Vein endothelial cell (primary cell): Measurements from ENCODE around the gene SLC45A1. TPM values are rescaled to one million over a fixed set of nuclear protein-coding genes. Genes with fewer than 3 reads are reported as not detected.

Source experiments
- small RNA-seq: library from RNA; depleted of rRNA; stranded (forward); fragments of <200 nt; gene quantifications from one replicate; pipeline ENCODE3, GENCODE V24; 2012
- total RNA-seq: library from RNA; depleted of rRNA; stranded (reverse); fragments of >200 nt; gene quantifications from 2 replicates; pipeline ENCODE4 v1.2.3, GENCODE V29; 2012

Gene SLC45A1
- 0.48 and 1.6 TPM in 2 replicates for total RNA-seq

GRCh38 chr1:8317647-8318381 is at the start of gene SLC45A1:
TSS of gene SLC45A1 (plus strand) at chr1:8318114. CDS start at chr1:8324330, 6,216 bp downstream.

Small RNA genes within 50 kb of the gene (small RNA-seq; reads per million reads assigned to genes)
- gene RF00019 (not detected), gene RNU6-991P (not detected)
